Activated T-helper 2 cell treated with anti-CD3 and anti-CD28 coated beads, Interferon-gamma antibody, Interleukin-2, Interleukin-4, amounts not matched to agents 10 μg/mL and 5 μg/mL and 100 μg/mL, durations not matched to agents 14 hours and 24 hours and 36 hours (primary cell): ENCODE measurements around the gene KRTAP10-10. TPM values are rescaled to one million over a fixed set of nuclear protein-coding genes. Genes with fewer than 3 reads are reported as not detected.
"Not testable (repeated sequence)": the region's sequence is repeated elsewhere in the genome, so short reads cannot be mapped to it uniquely, and the experiment has no call there.

Experiments
- DNase-seq: peaks from one replicate; pipeline ENCODE4 v3.0.0; 2021; ENCODE audit warnings: low spot score
- H3K27ac Mint-ChIP-seq: one replicate; pipeline ENCODE4 v1.8.0; 2021; ENCODE audit warnings: mixed read lengths
- H3K27me3 Mint-ChIP-seq: one replicate; pipeline ENCODE4 v1.8.0; 2021; ENCODE audit warnings: low read depth, mixed read lengths
- H3K36me3 Mint-ChIP-seq: one replicate; pipeline ENCODE4 v1.8.0; 2021; ENCODE audit warnings: low read depth, mixed read lengths
- H3K4me1 Mint-ChIP-seq: one replicate; pipeline ENCODE4 v1.8.0; 2021; ENCODE audit warnings: low read depth, mixed read lengths
- H3K4me3 Mint-ChIP-seq: one replicate; pipeline ENCODE4 v1.8.0; 2021; ENCODE audit warnings: low read depth, mild to moderate bottlenecking, moderate library complexity, mixed read lengths
- H3K9me3 Mint-ChIP-seq: one replicate; pipeline ENCODE4 v1.8.0; 2021; ENCODE audit warnings: mixed read lengths
- intact Hi-C: fragments of 100-400 bp; cut with micrococcal nuclease; formaldehyde crosslinking; loops from one replicate; pipeline ENCODE4 v1.15.1; 2023
- total RNA-seq: library from RNA; stranded (reverse); gene quantifications from 2 replicates; pipeline ENCODE4 v1.2.3, GENCODE V29; 2022

The KRTAP10-10 gene
- total RNA-seq, 1 donor from 2014 or later = not detected

GRCh38 chr21:44639331-44639655 lies 2.1 kb downstream of the KRTAP10-10 start:
- intact Hi-C loops = no loop called here
- peaks cover 2% of the 10 kb centered on the region for H3K27me3 Mint-ChIP-seq
- no peaks in the 10 kb centered on the region for H3K36me3 Mint-ChIP-seq
- H3K27ac Mint-ChIP-seq = no peak overlapping the region
- no peak for DNase-seq
- H3K4me3 Mint-ChIP-seq = no peak overlapping the region
- no peaks in the 10 kb centered on the region for H3K4me1 Mint-ChIP-seq
- H3K9me3 Mint-ChIP-seq = peaks cover 35% of the 10 kb centered on the region

- intact Hi-C loops = no loop called here
- H3K4me3 Mint-ChIP-seq = no peak overlapping the region
- H3K9me3 Mint-ChIP-seq = peaks cover 44% of the 10 kb centered on the region
- DNase-seq = no peak
- no peaks in the 10 kb centered on the region for H3K36me3 Mint-ChIP-seq
- H3K27me3 Mint-ChIP-seq = no peaks in the 10 kb centered on the region
- no peak overlapping the region for H3K27ac Mint-ChIP-seq
- H3K4me1 Mint-ChIP-seq = no peaks in the 10 kb centered on the region
Measured at GRCh38 chr21:44640761-44641160, 3.6 kb downstream of the KRTAP10-10 start.

- no peaks in the 10 kb centered on the region for H3K27me3 Mint-ChIP-seq
- H3K36me3 Mint-ChIP-seq = no peaks in the 10 kb centered on the region
- no peak for DNase-seq
- peaks cover 44% of the 10 kb centered on the region for H3K9me3 Mint-ChIP-seq
- intact Hi-C loops = no loop called here
- H3K4me1 Mint-ChIP-seq = no peaks in the 10 kb centered on the region
- H3K27ac Mint-ChIP-seq = no peak overlapping the region
- no peak overlapping the region for H3K4me3 Mint-ChIP-seq
Measured at GRCh38 chr21:44643741-44644310, 6.7 kb downstream of the KRTAP10-10 start.

- no peak overlapping the region for H3K27ac Mint-ChIP-seq
- no peak for DNase-seq
- intact Hi-C loops = no loop called here
- H3K4me1 Mint-ChIP-seq = no peaks in the 10 kb centered on the region
- H3K27me3 Mint-ChIP-seq = no peaks in the 10 kb centered on the region
- H3K4me3 Mint-ChIP-seq = no peak overlapping the region
- H3K9me3 Mint-ChIP-seq = peaks cover 41% of the 10 kb centered on the region
- H3K36me3 Mint-ChIP-seq = no peaks in the 10 kb centered on the region
Measured at GRCh38 chr21:44644878-44645277, 7.7 kb downstream of the KRTAP10-10 start.

GRCh38 chr21:44646366-44647221 lies 9.4 kb downstream of the KRTAP10-10 start, which contains the start of gene KRTAP10-11:
Gene KRTAP10-11, plus strand, starts transcription at chr21:44646414. Its CDS starts 45 bp downstream, at chr21:44646459.
- H3K4me3 Mint-ChIP-seq, H3K4me1 Mint-ChIP-seq, H3K27me3 Mint-ChIP-seq, H3K36me3 Mint-ChIP-seq, DNase-seq, intact Hi-C loops, H3K27ac Mint-ChIP-seq: not testable (repeated sequence)
- peaks cover 28% of the 10 kb centered on the region for H3K9me3 Mint-ChIP-seq

GRCh38 chr21:44647222-44647552 lies 10.0 kb downstream of the KRTAP10-10 start:
- H3K9me3 Mint-ChIP-seq = peaks cover 22% of the 10 kb centered on the region
- H3K4me3 Mint-ChIP-seq = no peak overlapping the region
- no peak overlapping the region for H3K27ac Mint-ChIP-seq

GRCh38 chr21:44648557-44649311 lies 11.6 kb downstream of the KRTAP10-10 start:
- no peak for DNase-seq
- H3K4me3 Mint-ChIP-seq = no peak overlapping the region
- peaks cover 2% of the 10 kb centered on the region for H3K4me1 Mint-ChIP-seq
- intact Hi-C loops = no loop called here
- peaks cover 15% of the 10 kb centered on the region for H3K9me3 Mint-ChIP-seq
- H3K27me3 Mint-ChIP-seq = no peaks in the 10 kb centered on the region
- no peak overlapping the region for H3K27ac Mint-ChIP-seq
- H3K36me3 Mint-ChIP-seq = peaks cover 2% of the 10 kb centered on the region

More at GRCh38 chr21:44647222-44647552, 10.0 kb downstream of the KRTAP10-10 start:
- Mint-ChIP-seq H3K4me1 (no peaks in the 10 kb centered on the region), H3K27me3 (no peaks in the 10 kb centered on the region), H3K36me3 (no peaks in the 10 kb centered on the region)
- intact Hi-C loops = no loop called here
- DNase-seq = no peak

GRCh38 chr21:44649521-44650100 lies 12.5 kb downstream of the KRTAP10-10 start:
- intact Hi-C loops = no loop called here
- H3K4me1 Mint-ChIP-seq = peaks cover 7% of the 10 kb centered on the region
- H3K27me3 Mint-ChIP-seq = no peaks in the 10 kb centered on the region
- H3K36me3 Mint-ChIP-seq = peaks cover 6% of the 10 kb centered on the region
- H3K4me3 Mint-ChIP-seq = no peak overlapping the region
- H3K9me3 Mint-ChIP-seq = peaks cover 6% of the 10 kb centered on the region
- no peak overlapping the region for H3K27ac Mint-ChIP-seq
- DNase-seq = no peak

- Mint-ChIP-seq H3K9me3 (peaks cover 8% of the 10 kb centered on the region), H3K36me3 (peaks cover 6% of the 10 kb centered on the region), H3K4me1 (peaks cover 11% of the 10 kb centered on the region), H3K27me3 (no peaks in the 10 kb centered on the region), H3K27ac (no peak overlapping the region), H3K4me3 (no peak overlapping the region)
- intact Hi-C loops = no loop called here
- DNase-seq = no peak
Measured at GRCh38 chr21:44650265-44650972, 13.3 kb downstream of the KRTAP10-10 start.

- peaks cover 11% of the 10 kb centered on the region for H3K4me1 Mint-ChIP-seq
- H3K27me3 Mint-ChIP-seq = no peaks in the 10 kb centered on the region
- peaks cover 7% of the 10 kb centered on the region for H3K36me3 Mint-ChIP-seq
- no peak overlapping the region for H3K4me3 Mint-ChIP-seq
- no peak overlapping the region for H3K27ac Mint-ChIP-seq
- no peak for DNase-seq
- intact Hi-C loops = no loop called here
- peaks cover 11% of the 10 kb centered on the region for H3K9me3 Mint-ChIP-seq
Measured at GRCh38 chr21:44650973-44651675, 14.0 kb downstream of the KRTAP10-10 start.

GRCh38 chr21:44653123-44653522 lies 16.0 kb downstream of the KRTAP10-10 start:
- peaks cover 28% of the 10 kb centered on the region for H3K9me3 Mint-ChIP-seq
- DNase-seq = no peak
- H3K27ac Mint-ChIP-seq = no peak overlapping the region
- peaks cover 27% of the 10 kb centered on the region for H3K36me3 Mint-ChIP-seq
- H3K4me3 Mint-ChIP-seq = no peak overlapping the region
- peaks cover 24% of the 10 kb centered on the region for H3K4me1 Mint-ChIP-seq
- intact Hi-C loops = no loop called here
- no peaks in the 10 kb centered on the region for H3K27me3 Mint-ChIP-seq
